Measurements from ENCODE around the gene RIPK1. TPM values are rescaled to one million over a fixed set of nuclear protein-coding genes. Genes with fewer than 3 reads are reported as not detected.

RIPK1 gene
- total and polyA plus RNA-seq, 2 of the 8 experiments (the other 6 are each of a cell fraction or from before 2014, with no cell fraction given): 5.9 to 22.9 TPM

DNA sequence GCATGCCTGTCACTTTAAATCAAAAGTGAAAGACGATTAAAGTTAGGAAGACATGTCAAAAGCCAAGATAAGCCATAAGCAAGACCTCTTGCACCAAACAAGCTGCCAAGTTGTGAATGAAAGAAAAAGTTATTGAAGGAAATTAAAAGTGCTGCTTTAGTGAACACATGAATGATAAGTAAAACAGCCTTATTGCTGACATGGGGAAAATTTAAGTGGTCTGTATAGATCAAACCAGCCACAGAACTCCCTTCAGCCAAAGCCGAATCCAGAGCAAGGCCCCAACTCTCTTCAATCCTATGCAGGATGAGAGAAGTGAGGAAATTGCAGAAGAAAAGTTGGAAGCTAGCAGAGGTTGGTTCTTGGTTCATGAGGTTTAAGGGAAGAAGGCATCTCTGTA lies 9.3 kb upstream of the RIPK1 start:
- TF ChIP-seq RFX5 (IDR thresholded peaks at IDR 0.05; ENCODE audit: borderline replicate concordance, low read depth, low read length) (no peak), BCL11A (IDR thresholded peaks at IDR 0.05; ENCODE audit: low read depth in 2 of 2, low read length in 2 of 2) (no peak), TEAD4 (IDR thresholded peaks at IDR 0.05; ENCODE audit: low read depth, low read length) (no peak), RNF2 (IDR thresholded peaks at IDR 0.05; ENCODE audit: borderline replicate concordance, low read depth, low read length, missing control alignments, poor library complexity, severe bottlenecking) (no peak), PHF8 (conservative IDR thresholded peaks at IDR 0.05; ENCODE audit: low read depth, low read length) (no peak), CBX8 (IDR thresholded peaks at IDR 0.05; ENCODE audit: borderline replicate concordance, low read depth, low read length) (no peak), CTBP2 (IDR thresholded peaks at IDR 0.05; ENCODE audit: borderline replicate concordance, insufficient read depth, insufficient read length, low read length) (no peak), EZH2 (IDR thresholded peaks at IDR 0.05; ENCODE audit: low read depth, low read length, severe bottlenecking) (no peak)
- TF ChIP-seq, protein P1, sequence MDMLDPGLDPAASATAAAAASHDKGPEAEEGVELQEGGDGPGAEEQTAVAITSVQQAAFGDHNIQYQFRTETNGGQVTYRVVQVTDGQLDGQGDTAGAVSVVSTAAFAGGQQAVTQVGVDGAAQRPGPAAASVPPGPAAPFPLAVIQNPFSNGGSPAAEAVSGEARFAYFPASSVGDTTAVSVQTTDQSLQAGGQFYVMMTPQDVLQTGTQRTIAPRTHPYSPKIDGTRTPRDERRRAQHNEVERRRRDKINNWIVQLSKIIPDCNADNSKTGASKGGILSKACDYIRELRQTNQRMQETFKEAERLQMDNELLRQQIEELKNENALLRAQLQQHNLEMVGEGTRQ (IDR thresholded peaks at IDR 0.05; ENCODE audit: low read length): no peak
- TF ChIP-seq, protein P2, sequence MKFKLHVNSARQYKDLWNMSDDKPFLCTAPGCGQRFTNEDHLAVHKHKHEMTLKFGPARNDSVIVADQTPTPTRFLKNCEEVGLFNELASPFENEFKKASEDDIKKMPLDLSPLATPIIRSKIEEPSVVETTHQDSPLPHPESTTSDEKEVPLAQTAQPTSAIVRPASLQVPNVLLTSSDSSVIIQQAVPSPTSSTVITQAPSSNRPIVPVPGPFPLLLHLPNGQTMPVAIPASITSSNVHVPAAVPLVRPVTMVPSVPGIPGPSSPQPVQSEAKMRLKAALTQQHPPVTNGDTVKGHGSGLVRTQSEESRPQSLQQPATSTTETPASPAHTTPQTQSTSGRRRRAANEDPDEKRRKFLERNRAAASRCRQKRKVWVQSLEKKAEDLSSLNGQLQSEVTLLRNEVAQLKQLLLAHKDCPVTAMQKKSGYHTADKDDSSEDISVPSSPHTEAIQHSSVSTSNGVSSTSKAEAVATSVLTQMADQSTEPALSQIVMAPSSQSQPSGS (IDR thresholded peaks at IDR 0.05; ENCODE audit: low read length): no peak
- H4K5ac ChIP-seq (ENCODE audit: insufficient read length, low read depth, low read length): no peak overlapping the region
- H3K79me1 ChIP-seq (ENCODE audit: low read depth, low read length): no peaks in the 10 kb centered on the region
- H2BK5ac ChIP-seq (ENCODE audit: low read depth, low read length): no peak overlapping the region
- H2BK15ac ChIP-seq (ENCODE audit: low read length): no peak overlapping the region
- no peaks in the 10 kb centered on the region for H3K79me2 ChIP-seq (ENCODE audit: control insufficient read depth in 1 of 2, insufficient read depth in 2 of 2, low read length in 2 of 2)
- no peak overlapping the region for H4K91ac ChIP-seq (replicated peaks; ENCODE audit: insufficient read length, low read length)
- no peaks in the 10 kb centered on the region for H3K27me3 ChIP-seq (replicated peaks in 1 of 4; ENCODE audit: control insufficient read depth in 3 of 4, extremely low read depth in 1 of 4, insufficient read depth in 3 of 4, low read length in 3 of 4)
- H2BK12ac ChIP-seq (ENCODE audit: low read depth, low read length): no peak overlapping the region
- no peak overlapping the region for H3K27ac ChIP-seq (ENCODE audit: low read depth, low read length)
- no peak overlapping the region for H3K18ac ChIP-seq (ENCODE audit: extremely low read depth, low read length)
- H3K56ac ChIP-seq (replicated peaks; ENCODE audit: insufficient read length, low read depth, low read length): no peak overlapping the region
- H3K4ac ChIP-seq (replicated peaks; ENCODE audit: insufficient read length, low read depth, low read length): no peak overlapping the region
- H3K36me3 ChIP-seq (ENCODE audit: control insufficient read depth in 2 of 4, insufficient read depth in 4 of 4, low read length in 3 of 4): no peaks in the 10 kb centered on the region
- DNase-seq (ENCODE audit: low read depth in 1 of 2, low spot score in 2 of 2) (no peak), FAIRE-seq (no peak)
- H2AK5ac ChIP-seq (ENCODE audit: low read depth, low read length): no peak overlapping the region
- H2BK120ac ChIP-seq (replicated peaks; ENCODE audit: low read depth, low read length): no peak overlapping the region
- peaks cover 2 to 9% (median 5%) of the 10 kb centered on the region in 4 experiments; a peak in 5 of 7 replicates for H3K4me1 ChIP-seq (replicated peaks in 1 of 4; ENCODE audit: control insufficient read depth in 3 of 4, insufficient read depth in 4 of 4, low read length in 3 of 4)
- no peak overlapping the region for H2AFZ ChIP-seq (ENCODE audit: low read length)
- no peak overlapping the region for H3K14ac ChIP-seq (ENCODE audit: insufficient read length)
- H3K4me3 ChIP-seq (ENCODE audit: extremely low read depth in 1 of 4, insufficient read depth in 2 of 4, low read depth in 3 of 4, low read length in 4 of 4): no peak overlapping the region
- no peak overlapping the region for H3K23ac ChIP-seq (ENCODE audit: insufficient read length)
- 93% methylated on average over 2 of the region's 2 CpGs; no CpG with 5 or more reads in 1 of the 2 experiments for WGBS, 2 experiments (ENCODE audit: extremely low coverage in 1 of 2, insufficient coverage in 1 of 2, insufficient read length in 1 of 2, insufficient replicate concordance in 2 of 2, low coverage in 1 of 2, low lambda C conversion rate in 2 of 2, missing lambda C conversion rate in 1 of 2)
- H3K23me2 ChIP-seq (ENCODE audit: low read depth, low read length): peaks cover 9% of the 10 kb centered on the region
- H3K4me2 ChIP-seq (ENCODE audit: insufficient read depth in 1 of 2, low read depth in 2 of 2, low read length in 2 of 2): no peak overlapping the region
- H2BK20ac ChIP-seq (ENCODE audit: low read length): no peak overlapping the region
- H4K8ac ChIP-seq (ENCODE audit: extremely low read depth, insufficient read depth, low read length): no peak overlapping the region
- CTCF ChIA-PET (ENCODE audit: partially characterized antibody): interaction anchor here (0.9 kb wide), 2 partner anchors 57 to 61 kb away, joined by 3 read pairs; no protein-coding TSS in a partner anchor
- POLR2A ChIA-PET (ENCODE audit: partially characterized antibody): interaction anchor here (1.0 to 1.3 kb wide), 2 partner anchors 36 to 69 kb away, joined by 3 read pairs; no protein-coding TSS in a partner anchor
- no peak overlapping the region for H3K9ac ChIP-seq (replicated peaks in 1 of 4; ENCODE audit: extremely low read depth in 1 of 4, low read depth in 3 of 4, low read length in 3 of 4)
- no peaks in the 10 kb centered on the region for H3K9me3 ChIP-seq (ENCODE audit: insufficient read depth in 2 of 2, low read depth in 1 of 2, low read length in 1 of 2)
- no peaks in the 10 kb centered on the region for H4K20me1 ChIP-seq (replicated peaks in 1 of 2; ENCODE audit: control insufficient read depth in 1 of 2, insufficient read depth in 2 of 2, low read length in 2 of 2)
